ENCODE results near the gene BOD1. TPM values are rescaled to one million over a fixed set of nuclear protein-coding genes. Genes with fewer than 3 reads are reported as not detected.
A peak's percentile ranks its signal among the peaks of the same experiment; 100 is the strongest.

BOD1 gene
- total and polyA plus RNA-seq, 2 of the 8 experiments (the other 6 are each of a cell fraction or from before 2014, with no cell fraction given), result 107 to 149 TPM

GRCh38 chr5:173620784-173621183, 4.3 kb upstream of the BOD1 start:
- Histone ChIP-seq H3K4me1 (replicated peaks in 1 of 4; ENCODE audit: control insufficient read depth in 3 of 4, insufficient read depth in 4 of 4, low read length in 3 of 4) (no peaks in the 10 kb centered on the region), H3K79me1 (ENCODE audit: low read depth, low read length) (no peaks in the 10 kb centered on the region), H3K18ac (ENCODE audit: extremely low read depth, low read length) (no peak overlapping the region), H3K56ac (replicated peaks; ENCODE audit: insufficient read length, low read depth, low read length) (no peak overlapping the region), H3K36me3 (ENCODE audit: control insufficient read depth in 2 of 4, insufficient read depth in 4 of 4, low read length in 3 of 4) (no peaks in the 10 kb centered on the region), H3K27ac (ENCODE audit: low read depth, low read length) (no peak overlapping the region), H3K4me3 (ENCODE audit: extremely low read depth in 1 of 4, insufficient read depth in 2 of 4, low read depth in 3 of 4, low read length in 4 of 4) (no peak overlapping the region), H3K27me3 (replicated peaks in 1 of 4; ENCODE audit: control insufficient read depth in 3 of 4, extremely low read depth in 1 of 4, insufficient read depth in 3 of 4, low read length in 3 of 4) (no peaks in the 10 kb centered on the region), H4K91ac (replicated peaks; ENCODE audit: insufficient read length, low read length) (peak overlapping the region; percentile 49), H3K9ac (replicated peaks in 1 of 4; ENCODE audit: extremely low read depth in 1 of 4, low read depth in 3 of 4, low read length in 3 of 4) (no peak overlapping the region), H2AK5ac (ENCODE audit: low read depth, low read length) (no peak overlapping the region), H3K79me2 (ENCODE audit: control insufficient read depth in 1 of 2, insufficient read depth in 2 of 2, low read length in 2 of 2) (peaks cover under 1 to 4% of the 10 kb centered on the region in 2 experiments; a peak in 3 of 4 replicates), H4K5ac (ENCODE audit: insufficient read length, low read depth, low read length) (no peak overlapping the region), H2BK20ac (ENCODE audit: low read length) (peak overlapping the region; percentile 76; the same call in 1 of the 2 replicates), H2BK120ac (replicated peaks; ENCODE audit: low read depth, low read length) (no peak overlapping the region), H3K23me2 (ENCODE audit: low read depth, low read length) (peaks cover under 1% of the 10 kb centered on the region; the same call in 1 of the 2 replicates), H4K20me1 (replicated peaks in 1 of 2; ENCODE audit: control insufficient read depth in 1 of 2, insufficient read depth in 2 of 2, low read length in 2 of 2) (peaks cover 0 to under 1% of the 10 kb centered on the region in 2 experiments), H3K4me2 (ENCODE audit: insufficient read depth in 1 of 2, low read depth in 2 of 2, low read length in 2 of 2) (no peak overlapping the region), H3K14ac (ENCODE audit: insufficient read length) (no peak overlapping the region), H2BK15ac (ENCODE audit: low read length) (no peak overlapping the region), H2BK5ac (ENCODE audit: low read depth, low read length) (no peak overlapping the region), H4K8ac (ENCODE audit: extremely low read depth, insufficient read depth, low read length) (no peak overlapping the region), H2AFZ (ENCODE audit: low read length) (no peak overlapping the region), H3K23ac (ENCODE audit: insufficient read length) (no peak overlapping the region), H2BK12ac (ENCODE audit: low read depth, low read length) (no peak overlapping the region), H3K4ac (replicated peaks; ENCODE audit: insufficient read length, low read depth, low read length) (no peak overlapping the region), H3K9me3 (ENCODE audit: insufficient read depth in 2 of 2, low read depth in 1 of 2, low read length in 1 of 2) (no peaks in the 10 kb centered on the region)
- WGBS, 2 experiments (ENCODE audit: extremely low coverage in 1 of 2, insufficient coverage in 1 of 2, insufficient read length in 1 of 2, insufficient replicate concordance in 2 of 2, low coverage in 1 of 2, low lambda C conversion rate in 2 of 2, missing lambda C conversion rate in 1 of 2), result 76% methylated on average over 3 of the region's 3 CpGs; no CpG with 5 or more reads in 1 of the 2 experiments
- DNase-seq (ENCODE audit: low read depth in 1 of 2, low spot score in 2 of 2) (no peak), FAIRE-seq (no peak)
- ChIA-PET POLR2A (ENCODE audit: partially characterized antibody) (no interaction called here), CTCF (ENCODE audit: partially characterized antibody) (interaction anchor here (1.0 to 4.0 kb wide), 3 partner anchors 8 to 364 kb away, joined by 3 to 26 read pairs (median 4); no protein-coding TSS in a partner anchor)
- TF ChIP-seq CTBP2 (IDR thresholded peaks at IDR 0.05; ENCODE audit: borderline replicate concordance, insufficient read depth, insufficient read length, low read length), result no peak
- no peak for TF ChIP-seq CEBPB (IDR thresholded peaks at IDR 0.05; ENCODE audit: low read depth, low read length)
- TF ChIP-seq FOSL1 (IDR thresholded peaks at IDR 0.05; ENCODE audit: insufficient read depth, low read depth, low read length), result no peak
- TF ChIP-seq HDAC2 (IDR thresholded peaks at IDR 0.05; ENCODE audit: borderline replicate concordance in 1 of 2, low read depth in 2 of 2, low read length in 2 of 2), result no peak
- TF ChIP-seq SIX5 (IDR thresholded peaks at IDR 0.05; ENCODE audit: low read depth, low read length), result no peak
- no peak for TF ChIP-seq POLR2AphosphoS5 (IDR thresholded peaks at IDR 0.05; ENCODE audit: low read depth, low read length)
- TF ChIP-seq JUND (IDR thresholded peaks at IDR 0.05; ENCODE audit: low read length), result no peak
- TF ChIP-seq SP4 (IDR thresholded peaks at IDR 0.05; ENCODE audit: low read length), result no peak

Measured in H1 (cell line).